GM19463 (cell line): ENCODE data around the gene NOCT.
"Not testable (repeated sequence)": the region's sequence is repeated elsewhere in the genome, so short reads cannot be mapped to it uniquely, and the experiment has no call there.

Experiments
- ATAC-seq: cut with Tn5 transposase; IDR thresholded peaks from one replicate; pipeline ENCODE4 v1.9.1; 2021; ENCODE audit warnings: mild to moderate bottlenecking, moderate library complexity; ENCODE audit not compliant: unreplicated experiment

NOCT gene

DNA sequence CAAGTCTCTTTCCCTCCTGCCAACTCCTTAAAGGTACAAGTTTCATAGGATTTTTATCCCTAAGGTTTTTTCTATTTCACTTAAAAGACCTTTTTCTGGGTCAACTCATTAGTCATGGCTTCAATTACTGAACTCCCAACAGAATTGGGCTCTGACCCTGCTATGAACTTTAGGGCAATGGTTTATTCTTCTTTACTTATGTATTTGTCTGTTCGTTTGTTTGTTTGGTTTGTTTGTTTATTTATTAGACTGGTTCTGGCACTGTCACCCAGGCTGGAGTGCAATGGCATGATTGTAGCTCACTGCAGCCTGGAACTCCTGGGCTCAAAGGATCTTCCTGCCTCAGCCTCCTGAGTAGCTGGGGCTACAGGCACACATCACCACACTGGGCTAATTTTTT is 5.9 kb upstream of the NOCT start:
- ATAC-seq, result no peak

DNA sequence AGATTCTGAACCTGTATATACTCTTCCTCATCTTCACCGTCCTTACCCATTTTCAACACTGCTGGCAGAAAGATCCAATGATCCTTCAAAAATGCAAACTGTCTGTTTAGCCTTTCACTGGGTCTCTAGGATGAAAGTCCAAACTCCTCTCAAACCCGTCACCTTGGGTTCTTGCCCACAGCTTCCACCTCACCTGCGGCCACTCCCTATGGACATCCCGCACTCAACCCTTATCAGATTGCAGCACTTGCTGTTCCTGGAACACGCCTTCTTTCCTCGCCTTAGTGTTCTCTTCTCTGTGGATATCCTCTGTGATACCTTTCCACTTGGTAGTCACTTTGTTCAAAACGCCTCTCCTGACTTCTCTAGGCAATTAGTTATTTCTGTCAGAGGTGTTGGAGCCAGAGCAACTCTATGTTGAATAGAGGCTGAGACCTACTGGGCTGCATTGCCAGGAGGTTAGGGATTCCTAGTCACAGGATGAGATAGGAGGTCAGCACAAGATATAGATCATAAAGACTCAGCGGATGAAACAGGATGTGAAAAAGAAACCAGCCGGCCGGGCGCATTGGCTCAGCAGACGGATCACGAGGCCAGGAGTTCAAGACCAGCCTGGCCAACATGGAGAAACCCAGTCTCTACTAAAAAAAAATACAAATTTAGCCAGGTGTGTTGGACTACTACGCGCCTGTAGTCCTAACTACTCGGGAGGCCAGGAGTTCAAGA is 4.2 kb upstream of the NOCT start:
- ATAC-seq, result no peak

DNA sequence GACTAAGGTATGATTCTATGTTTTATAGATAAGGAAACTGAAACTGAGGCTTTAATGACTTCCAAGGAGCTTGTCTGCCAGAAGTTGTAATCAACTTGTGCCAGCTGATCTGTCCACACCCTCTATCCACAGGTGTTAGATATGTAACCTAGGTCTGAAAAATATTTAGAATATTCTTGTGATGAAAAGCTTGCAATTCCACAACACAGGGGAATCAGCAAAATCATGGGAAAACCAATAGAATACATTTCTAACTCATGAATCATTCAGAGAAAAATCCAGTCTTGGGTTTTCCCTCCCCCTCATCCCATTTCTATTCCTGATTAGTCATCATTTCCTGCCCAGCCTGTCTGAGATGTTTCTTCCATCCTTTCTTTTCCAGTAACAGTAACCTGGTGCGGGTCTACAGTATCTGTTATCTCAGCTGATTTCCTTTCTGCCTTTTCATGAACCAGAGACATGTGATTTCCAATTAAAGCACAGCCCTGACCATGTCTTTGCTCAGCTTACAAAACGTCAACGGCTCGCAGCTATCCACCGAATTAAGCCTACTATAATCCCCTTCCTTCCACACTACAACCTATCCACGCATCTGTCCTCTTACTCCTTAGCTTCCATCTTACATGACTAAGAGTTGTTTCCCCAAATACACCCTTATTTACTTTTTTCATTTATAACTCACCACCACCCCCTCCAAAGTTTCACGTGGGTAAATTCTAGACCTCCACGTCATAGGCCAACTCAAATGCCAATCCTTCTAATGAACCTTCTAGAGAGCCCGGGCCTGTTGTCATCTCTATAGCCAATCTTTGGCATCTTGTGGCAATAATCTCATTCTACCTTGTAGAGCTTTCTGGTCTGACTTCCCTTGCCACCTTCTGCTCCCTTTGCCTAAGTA is 961 bp upstream of the NOCT start:
- peak; percentile 2 for ATAC-seq

DNA sequence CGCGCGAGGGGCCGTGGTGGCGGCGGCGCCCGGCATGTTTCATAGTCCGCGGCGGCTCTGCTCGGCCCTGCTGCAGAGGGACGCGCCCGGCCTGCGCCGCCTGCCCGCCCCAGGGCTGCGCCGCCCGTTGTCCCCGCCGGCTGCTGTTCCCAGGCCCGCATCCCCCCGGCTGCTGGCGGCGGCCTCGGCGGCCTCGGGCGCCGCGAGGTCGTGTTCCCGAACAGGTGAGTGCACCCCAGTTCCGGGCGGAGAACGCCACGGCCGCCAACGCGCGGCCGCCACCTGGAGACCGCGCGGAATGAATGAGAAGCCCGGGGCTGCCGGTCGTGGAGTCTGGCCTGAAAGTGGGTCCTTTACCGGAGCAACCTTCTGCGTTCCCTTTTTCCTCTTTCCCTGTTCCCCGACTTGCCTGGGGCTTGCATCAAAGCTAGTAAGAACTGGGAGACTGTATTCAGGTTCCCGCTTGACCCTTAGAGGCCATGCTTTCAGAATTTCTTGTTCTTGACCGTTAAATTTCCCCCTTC is 429 bp downstream of the NOCT start:
- ATAC-seq, result peak; percentile 33

DNA sequence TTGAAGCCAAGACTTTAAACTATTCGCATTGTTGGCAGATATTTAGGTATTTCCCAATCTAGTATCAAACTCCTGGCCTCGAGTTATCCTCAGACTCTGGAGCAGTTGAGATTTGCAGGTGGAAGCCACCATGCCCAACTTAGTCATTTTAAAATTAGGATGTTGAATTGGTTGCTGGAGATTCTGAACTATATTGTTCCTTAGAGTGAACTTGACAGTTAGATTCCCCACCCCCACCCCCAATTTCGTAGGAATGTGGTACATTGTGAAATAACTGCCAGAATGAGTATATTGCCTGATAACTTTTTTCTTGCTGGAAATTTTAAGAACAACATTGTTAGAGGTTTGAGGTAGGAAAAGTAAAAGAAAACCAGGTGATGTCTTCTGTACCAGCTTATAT is 2.3 kb downstream of the NOCT start:
- ATAC-seq, result no peak

DNA sequence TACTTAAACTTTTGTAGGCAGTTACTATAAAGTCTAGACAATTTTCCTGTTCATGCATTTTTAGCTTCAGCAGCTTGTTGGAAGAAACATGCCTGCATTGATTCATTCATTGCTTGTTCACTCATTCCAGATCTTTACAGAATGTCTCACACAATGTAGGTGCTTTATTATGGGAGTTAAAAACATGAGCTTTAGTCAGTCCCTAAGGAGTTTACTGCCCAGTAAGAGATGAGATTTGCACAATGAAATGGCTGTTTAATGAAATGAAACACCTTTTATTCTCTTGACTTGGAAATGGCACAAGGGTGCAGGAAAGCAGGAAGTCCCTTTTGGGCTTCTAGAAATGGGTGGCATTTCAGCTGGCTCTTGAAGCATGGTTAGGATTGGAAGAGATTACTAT is 2.9 kb downstream of the NOCT start:
- no peak for ATAC-seq

DNA sequence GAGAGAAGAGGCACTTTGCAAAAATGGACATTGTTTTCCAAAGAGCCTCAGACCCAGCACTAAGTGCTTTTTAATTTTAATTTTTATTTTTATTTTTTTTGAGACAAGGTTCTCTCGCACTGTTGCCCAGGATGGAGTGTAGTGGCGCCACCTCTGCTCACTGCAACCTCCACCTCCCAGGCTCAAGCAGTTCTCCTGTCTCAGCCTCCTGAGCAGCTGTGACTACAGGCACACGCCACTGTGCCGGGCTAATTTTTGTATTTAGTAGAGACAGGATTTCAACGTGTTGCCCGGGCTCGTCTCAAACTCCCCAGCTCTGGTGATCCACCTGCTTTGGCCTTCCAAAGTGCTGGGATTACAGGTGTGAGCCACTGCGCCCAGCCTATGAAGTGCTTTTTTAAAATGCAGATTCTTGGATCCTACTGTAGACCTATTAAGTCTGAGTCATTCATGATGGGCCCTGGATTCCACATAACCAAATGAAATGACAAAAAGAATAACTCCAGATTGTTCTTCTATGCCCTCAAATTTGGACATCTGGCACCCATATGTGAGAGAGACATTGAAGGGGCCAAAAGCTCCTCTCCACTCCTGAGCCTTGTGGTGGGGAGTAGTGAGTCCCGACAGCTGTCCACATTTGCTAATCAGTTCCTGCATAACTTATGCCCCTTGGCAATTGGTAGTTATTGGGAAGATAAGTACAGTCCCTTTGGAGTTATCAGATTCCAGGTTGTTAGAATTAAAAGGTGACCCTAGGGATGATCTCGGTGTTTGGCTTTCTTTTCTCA is 3.6 kb downstream of the NOCT start:
- no peak for ATAC-seq

DNA sequence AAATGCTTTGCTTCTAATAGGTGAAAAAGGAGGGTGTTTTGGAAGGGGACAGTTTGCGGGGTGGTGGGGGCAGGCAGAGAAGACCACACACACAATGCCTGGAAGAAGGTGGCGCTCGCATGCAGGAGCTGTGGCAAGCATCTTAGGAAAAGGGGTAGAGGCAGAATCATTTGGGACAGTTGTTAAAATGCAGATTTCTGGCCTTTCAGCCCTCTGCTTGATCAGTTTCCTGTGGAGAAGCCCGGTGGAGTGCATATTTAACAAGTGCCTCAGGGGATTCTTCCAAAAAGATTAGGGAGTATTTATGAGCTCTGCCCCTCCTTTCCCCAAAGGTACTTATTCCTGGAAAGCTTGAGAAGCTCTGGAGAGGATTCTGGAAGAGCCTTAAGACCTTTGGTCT is 4.8 kb downstream of the NOCT start:
- ATAC-seq, result no peak

DNA sequence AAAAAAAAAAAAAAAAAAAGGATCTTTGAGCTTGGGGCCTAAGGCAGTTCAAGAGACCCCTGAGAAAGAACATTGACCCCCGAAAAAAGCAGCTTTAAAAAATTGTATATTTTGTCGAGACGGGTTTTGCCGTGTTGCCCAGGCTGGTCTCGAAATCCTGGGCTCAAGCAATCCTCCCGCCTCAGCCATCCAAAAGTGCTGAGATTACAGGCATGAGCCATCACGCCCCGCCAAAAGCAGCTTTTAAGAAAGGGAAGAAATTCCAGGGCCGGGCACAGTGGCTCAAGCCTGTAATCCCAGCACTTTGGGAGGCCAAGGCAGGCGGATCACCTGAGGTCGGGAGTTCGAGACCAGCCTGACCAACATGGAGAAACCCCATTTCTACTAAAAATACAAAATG is 5.5 kb downstream of the NOCT start:
- not testable (repeated sequence) for ATAC-seq

DNA sequence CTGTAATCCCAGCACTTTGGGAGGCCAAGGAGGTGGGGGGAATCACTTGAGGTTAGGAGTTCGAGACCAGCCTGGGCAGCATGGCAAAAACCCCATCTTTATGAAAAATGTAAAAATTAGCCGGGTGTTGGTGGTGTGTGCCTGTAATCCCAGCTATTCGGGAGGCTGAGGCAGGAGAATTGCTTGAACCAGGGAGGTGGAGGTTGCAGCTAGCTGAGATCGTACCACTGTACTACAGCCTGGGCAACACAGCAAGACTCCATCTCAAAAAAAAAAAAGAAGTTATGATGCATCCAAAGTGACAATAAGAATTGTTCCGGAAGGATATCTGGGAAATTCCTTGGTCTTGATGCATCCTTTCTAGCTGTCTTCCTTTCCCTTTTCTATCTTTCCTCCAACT is 7.3 kb downstream of the NOCT start:
- ATAC-seq, result no peak

DNA sequence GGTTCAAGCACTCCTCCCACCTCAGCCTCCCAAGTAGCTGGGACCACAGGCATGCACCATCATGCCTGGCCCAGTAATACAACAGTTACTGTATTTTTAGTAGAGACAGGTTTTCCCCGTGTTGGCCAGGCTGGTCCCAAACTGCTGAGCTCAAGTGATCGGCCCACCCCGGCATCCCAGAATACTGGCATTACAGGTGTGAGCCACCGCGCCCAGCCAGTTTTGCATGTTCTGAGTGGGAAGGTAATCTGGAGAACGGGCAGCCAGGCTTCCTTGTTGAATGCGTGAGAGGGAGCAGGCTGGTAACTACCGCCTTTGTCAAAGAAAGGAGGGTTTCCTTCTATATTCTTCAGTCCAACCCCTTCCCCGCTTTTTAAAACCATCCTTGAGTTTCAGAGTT is 9.1 kb downstream of the NOCT start:
- no peak for ATAC-seq

DNA sequence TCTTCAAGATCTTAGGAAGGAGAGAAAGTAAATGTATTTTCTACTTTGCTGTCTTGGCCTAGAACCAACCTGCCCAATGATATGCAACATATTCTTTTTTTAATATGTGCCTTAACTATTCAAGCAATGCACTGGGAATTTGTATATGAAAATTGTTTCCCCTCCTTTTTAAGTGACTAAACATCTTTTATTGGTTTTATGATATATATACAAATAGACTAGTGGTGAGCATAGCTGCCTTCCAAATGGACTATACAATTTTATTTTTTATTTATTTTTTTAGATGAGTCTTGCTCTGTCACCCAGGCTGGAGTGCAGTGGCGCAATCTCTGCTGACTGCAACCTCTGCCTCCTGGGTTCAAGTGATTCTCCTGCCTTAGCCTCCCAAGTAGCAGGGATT is 10.3 kb downstream of the NOCT start:
- no peak for ATAC-seq

DNA sequence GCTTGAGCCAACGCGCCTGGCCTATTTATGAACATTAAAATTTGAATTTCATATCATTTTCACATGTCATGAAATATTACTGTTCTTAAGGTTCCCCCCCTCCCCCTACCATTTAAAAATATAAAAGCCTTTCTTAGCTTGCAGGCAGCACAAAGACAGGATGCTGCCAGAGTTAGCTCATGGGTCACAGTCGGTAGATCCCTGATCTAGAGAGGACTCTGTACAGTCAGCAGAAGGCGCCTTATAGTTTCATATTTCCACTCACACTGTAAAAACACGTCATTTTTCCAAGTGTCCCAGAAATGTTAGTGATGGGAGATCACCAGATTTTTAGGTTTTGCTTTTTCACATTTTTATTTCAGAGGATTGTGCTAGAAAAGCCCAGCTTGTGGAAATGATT is 12.2 kb downstream of the NOCT start:
- no peak for ATAC-seq

DNA sequence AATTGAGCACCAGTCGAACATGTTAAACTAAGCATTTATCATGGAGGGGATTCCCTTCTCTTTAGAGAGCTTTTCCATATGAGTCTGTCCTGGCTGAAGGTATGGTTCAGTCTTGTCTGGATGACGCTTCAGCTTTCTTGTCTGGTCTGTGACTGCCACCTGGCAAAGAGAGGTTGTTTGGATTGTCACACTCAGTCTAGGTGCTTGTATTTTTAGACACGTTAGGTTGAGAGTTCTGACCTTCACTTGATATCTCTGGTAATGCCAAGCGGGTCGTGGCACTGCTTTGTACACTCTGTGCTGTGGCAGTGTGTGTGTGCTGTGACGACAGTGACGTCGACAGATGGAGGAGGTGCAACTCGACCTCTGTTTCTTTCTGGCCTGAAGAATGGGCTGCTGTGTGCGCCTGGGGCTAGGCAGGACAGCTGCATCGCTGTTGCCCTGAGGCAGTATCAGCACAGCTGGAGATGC is 12.6 kb downstream of the NOCT start:
- no peak for ATAC-seq

DNA sequence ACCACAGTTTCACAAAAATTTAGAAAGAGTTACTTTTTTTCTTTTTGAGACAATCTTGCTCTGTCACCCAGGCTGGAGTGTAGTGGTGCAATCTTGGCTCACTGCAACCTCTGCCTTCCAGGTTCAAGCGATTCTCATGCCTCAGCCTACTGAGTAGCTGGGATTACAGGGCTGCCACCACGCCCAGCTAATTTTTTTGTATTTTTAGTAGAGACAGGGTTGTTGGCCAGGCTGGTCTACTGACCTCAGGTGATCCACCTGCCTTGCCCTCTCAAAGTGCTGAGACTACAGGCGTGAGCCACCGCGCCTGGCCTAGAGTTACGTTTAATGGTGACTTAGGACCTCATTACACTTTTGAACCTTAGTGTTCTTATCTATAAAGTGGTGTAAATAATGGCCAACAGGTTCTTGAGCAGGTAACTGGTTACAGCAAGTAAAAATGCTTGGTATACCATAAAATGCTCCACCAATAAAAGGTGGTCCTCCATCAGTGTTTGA is 14.3 kb downstream of the NOCT start:
- ATAC-seq, result not testable (repeated sequence)

DNA sequence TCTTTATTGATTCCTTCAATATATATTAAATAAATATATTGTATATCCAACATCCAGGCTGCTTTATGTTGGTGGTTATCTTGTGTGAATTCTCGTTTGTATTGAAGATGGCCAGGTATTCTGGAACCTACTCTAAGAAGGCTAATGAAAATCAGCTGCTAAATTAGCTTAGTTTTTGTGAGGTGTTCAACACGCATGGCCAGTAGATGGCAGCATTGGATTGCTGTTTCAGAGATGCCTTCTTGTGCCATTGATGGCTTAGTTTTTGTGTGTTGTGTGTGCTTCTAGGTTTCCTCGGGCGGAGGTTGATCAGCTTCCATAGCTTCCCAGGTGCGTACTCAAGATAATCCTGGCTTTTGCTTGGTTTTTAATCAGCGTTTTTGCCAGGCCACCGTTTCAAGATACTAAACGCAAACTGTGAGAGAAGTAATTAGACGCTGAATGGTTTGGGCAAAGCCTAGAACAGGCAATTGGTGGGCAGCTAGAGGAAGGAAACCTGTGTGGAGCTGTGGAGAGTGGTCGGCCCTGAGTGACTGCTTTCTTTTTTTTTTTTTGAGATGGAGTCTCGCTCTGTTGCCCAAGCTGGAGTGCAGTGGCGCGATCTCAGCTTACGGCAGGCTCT is 15.1 kb downstream of the NOCT start:
- peak; percentile 76 for ATAC-seq

DNA sequence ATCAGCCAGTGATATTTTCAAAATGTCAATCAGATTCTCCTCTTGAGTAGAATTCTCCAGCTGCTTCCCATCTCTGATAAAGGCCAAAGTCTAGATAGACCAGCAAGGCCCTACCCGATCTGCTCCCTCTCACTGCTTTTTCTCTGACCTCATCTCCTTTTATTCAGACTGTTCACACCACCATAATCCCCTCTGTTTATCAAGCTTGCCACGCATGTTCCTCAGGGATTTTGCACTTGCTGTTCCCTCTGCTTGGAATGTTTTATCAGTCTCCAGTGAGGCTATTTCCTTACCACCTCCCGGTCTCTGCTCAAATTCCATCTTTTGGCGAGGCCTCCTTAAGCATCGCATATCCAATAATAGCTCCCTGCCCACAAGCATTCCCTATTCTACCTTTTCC is 20.1 kb downstream of the NOCT start:
- no peak for ATAC-seq

DNA sequence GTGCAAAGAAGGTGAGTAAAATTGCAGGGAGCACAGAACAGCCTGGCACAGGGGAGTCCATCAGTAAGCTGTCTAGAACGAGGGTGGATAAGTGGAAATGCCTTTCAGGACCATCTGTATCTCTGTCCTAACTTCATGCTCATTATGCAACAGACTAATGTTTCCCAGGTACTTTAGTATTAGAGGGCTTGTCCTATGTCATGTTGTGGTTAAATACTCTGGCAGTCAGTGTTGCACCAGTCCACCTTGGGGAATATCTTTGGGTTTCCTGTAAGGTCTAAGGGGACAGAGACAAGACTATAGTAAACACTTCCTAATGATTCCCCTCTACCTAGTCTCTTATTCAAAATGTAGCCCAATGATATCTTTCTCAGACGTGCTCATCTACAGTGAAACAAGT is 21.3 kb downstream of the NOCT start:
- no peak for ATAC-seq

DNA sequence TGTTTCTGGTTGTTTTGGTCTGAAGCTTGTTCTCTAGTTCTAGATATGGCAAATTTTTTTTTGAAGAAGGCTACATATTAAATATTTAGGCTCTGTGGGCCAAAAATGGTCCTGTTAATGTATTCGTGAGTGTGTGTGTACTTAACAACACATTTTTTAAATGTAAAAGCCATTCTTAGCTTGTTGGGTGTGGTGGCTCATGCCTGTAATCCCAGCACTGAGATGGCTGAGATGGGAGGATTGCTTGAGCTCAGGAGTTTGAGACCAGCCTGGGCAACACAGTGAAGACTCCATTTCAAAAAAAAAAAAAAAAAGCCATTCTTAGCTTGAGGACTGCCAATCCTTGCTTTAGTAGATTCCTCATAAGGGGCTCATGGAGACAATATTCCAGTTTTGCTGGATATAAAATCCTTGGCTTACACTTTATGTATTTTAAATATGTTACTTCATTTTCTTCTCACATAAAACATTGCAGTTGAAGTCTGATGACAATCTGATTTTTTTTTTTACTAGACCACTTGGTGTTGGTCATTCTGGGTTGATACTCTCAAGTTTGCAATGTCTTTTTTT is 23.4 kb downstream of the NOCT start:
- ATAC-seq, result no peak

DNA sequence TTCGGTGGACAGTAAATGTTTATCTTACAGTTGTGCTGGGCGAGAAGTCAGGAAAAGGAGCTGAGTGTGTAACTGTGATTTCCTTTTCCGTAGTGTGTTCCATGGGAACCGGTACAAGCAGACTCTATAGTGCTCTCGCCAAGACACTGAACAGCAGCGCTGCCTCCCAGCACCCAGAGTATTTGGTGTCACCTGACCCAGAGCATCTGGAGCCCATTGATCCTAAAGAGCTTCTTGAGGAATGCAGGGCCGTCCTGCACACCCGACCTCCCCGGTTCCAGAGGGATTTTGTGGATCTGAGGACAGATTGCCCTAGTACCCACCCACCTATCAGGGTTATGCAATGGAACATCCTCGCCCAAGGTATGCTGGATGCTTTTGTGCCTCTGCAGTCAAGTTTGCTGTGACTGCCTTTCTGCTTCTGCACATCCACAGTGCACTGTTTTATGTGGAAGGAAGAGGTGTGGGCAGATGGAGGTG is 27.4 kb downstream of the NOCT start:
- ATAC-seq, result no peak
